ENCODE measurements around the gene CCDC27. TPM values are rescaled to one million over a fixed set of nuclear protein-coding genes. Genes with fewer than 3 reads are reported as not detected.

Gene CCDC27
- total and polyA plus RNA-seq, 2 donors (not counting 1 experiment from before 2014, with no cell fraction given), result not detected

DNA sequence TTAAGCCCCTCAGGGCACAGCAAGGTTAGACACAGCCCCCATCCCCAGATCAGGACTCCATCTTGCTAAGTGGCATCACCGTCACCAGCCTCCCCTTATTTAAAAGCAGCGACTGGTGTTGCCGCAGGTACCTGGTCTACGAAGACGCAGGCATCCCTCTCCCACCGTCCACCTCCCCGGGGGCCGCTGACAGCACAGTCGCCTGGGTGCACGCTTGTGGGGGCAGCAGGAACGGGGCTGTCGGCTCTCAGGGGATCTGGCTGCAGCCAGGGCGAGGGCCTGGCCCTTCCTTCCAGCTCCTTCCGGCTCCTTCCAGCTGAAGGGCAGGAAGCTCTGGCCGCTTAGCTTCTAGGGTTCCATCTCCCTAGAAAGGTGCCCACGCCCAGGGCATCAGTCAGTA is 17.6 kb upstream of the CCDC27 start:
- TF ChIP-seq, protein P1, sequence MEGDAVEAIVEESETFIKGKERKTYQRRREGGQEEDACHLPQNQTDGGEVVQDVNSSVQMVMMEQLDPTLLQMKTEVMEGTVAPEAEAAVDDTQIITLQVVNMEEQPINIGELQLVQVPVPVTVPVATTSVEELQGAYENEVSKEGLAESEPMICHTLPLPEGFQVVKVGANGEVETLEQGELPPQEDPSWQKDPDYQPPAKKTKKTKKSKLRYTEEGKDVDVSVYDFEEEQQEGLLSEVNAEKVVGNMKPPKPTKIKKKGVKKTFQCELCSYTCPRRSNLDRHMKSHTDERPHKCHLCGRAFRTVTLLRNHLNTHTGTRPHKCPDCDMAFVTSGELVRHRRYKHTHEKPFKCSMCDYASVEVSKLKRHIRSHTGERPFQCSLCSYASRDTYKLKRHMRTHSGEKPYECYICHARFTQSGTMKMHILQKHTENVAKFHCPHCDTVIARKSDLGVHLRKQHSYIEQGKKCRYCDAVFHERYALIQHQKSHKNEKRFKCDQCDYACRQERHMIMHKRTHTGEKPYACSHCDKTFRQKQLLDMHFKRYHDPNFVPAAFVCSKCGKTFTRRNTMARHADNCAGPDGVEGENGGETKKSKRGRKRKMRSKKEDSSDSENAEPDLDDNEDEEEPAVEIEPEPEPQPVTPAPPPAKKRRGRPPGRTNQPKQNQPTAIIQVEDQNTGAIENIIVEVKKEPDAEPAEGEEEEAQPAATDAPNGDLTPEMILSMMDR (IDR thresholded peaks at IDR 0.05), result no peak
- no peak for TF ChIP-seq EZH2 (IDR thresholded peaks at IDR 0.05; ENCODE audit: borderline replicate concordance, insufficient read depth, low read depth, low read length, poor library complexity, severe bottlenecking)
- Histone ChIP-seq H3K4me3 (ENCODE audit: control extremely low read depth in 1 of 5, extremely low read depth in 1 of 5, insufficient read depth in 1 of 5, low read depth in 2 of 5, low read length in 4 of 5) (no peak overlapping the region), H3K27me3 (replicated peaks in 1 of 4; ENCODE audit: control extremely low read depth in 1 of 4, control insufficient read depth in 3 of 4, insufficient read depth in 4 of 4, low read length in 3 of 4) (no peaks in the 10 kb centered on the region), H4K20me1 (ENCODE audit: control insufficient read depth, insufficient read depth, low read length, poor library complexity, severe bottlenecking) (no peaks in the 10 kb centered on the region), H2AFZ (ENCODE audit: insufficient read depth, low read depth, low read length, poor library complexity, severe bottlenecking) (no peak overlapping the region), H3K4me1 (ENCODE audit: control insufficient read depth in 2 of 2, insufficient read depth in 2 of 2, low read length in 2 of 2) (no peaks in the 10 kb centered on the region), H3K9me3 (ENCODE audit: control extremely low read depth in 1 of 3, control insufficient read depth in 2 of 3, insufficient read depth in 1 of 3, low read length in 2 of 3) (peaks cover 0 to 3% (median 0%) of the 10 kb centered on the region in 3 donors), H3K36me3 (replicated peaks in 1 of 2; ENCODE audit: control extremely low read depth in 1 of 2, control insufficient read depth in 1 of 2, extremely low read depth in 1 of 2, insufficient read depth in 2 of 2, low read length in 1 of 2) (peaks cover 1 to 14% of the 10 kb centered on the region in 2 experiments), H3K27ac (ENCODE audit: low read length in 2 of 2) (no peak overlapping the region), H3K4me2 (replicated peaks; ENCODE audit: low read depth, low read length, poor library complexity, severe bottlenecking) (no peak overlapping the region), H3K79me2 (ENCODE audit: control insufficient read depth, insufficient read depth, low read length) (no peaks in the 10 kb centered on the region), H3K9ac (ENCODE audit: low read length) (no peak overlapping the region)
- no peaks in the 10 kb centered on the region for H3K9me3 Mint-ChIP-seq (ENCODE audit: insufficient read depth)
- ChIA-PET CTCF (interaction anchor here (1.4 kb wide), 1 partner anchor 10 kb away, joined by 6 read pairs; no protein-coding TSS in a partner anchor), POLR2A (no interaction called here)
- no peak overlapping the region for H3K27ac Mint-ChIP-seq
- no peak for DNase-seq
- 93% methylated on average over 15 of the region's 16 CpGs for WGBS (ENCODE audit: insufficient coverage)
- intact Hi-C loops (cut with micrococcal nuclease), result no loop called here
- no peaks in the 10 kb centered on the region for H3K27me3 Mint-ChIP-seq
- no peak for ATAC-seq (ENCODE audit: low read depth)
- no peaks in the 10 kb centered on the region for H3K4me1 Mint-ChIP-seq
- no peak overlapping the region for H3K4me3 Mint-ChIP-seq

DNA sequence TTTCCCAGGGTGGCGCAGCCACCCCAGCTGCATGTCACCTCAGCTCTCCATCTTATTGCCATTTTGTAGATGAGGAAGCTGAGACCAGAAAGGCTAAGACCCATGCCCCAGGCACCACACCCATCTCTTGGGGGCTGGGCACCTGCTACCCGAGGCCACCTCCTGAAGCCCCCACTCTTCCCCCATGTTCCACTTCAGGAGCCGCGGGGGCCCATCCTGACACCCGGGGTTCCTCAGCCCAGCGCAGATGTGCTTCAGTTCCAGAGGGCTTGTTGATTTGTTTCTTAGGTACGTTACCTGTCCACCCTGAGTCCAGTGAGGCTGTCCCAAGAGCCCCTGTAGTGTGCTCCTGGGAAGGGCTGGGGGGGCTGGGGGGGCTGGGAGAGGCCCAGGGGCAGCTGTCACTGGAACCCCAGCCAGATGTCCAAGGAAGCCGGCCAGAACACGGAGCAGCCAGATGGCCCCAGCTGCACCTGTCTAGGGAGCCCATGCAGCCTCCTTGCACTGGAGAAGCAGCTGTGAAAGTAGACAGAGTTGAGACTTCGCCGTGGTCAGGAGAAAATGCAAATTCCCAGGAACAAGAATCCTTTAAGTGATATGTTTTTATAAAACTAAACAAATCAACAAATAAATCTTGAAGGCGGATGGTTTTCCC is 17.1 kb upstream of the CCDC27 start:
- CTCF ChIA-PET, result interaction anchor here (1.4 kb wide), 1 partner anchor 11 kb away, joined by 6 read pairs; no protein-coding TSS in a partner anchor

More for the DNA sequence above, 17.1 kb upstream of the CCDC27 start:
- Mint-ChIP-seq H3K4me1 (no peaks in the 10 kb centered on the region), H3K4me3 (no peak overlapping the region), H3K9me3 (ENCODE audit: insufficient read depth) (no peaks in the 10 kb centered on the region), H3K27ac (no peak overlapping the region), H3K27me3 (no peaks in the 10 kb centered on the region)
- Histone ChIP-seq H3K4me1 (ENCODE audit: control insufficient read depth in 2 of 2, insufficient read depth in 2 of 2, low read length in 2 of 2) (no peaks in the 10 kb centered on the region), H3K27ac (ENCODE audit: low read length in 2 of 2) (no peak overlapping the region), H2AFZ (ENCODE audit: insufficient read depth, low read depth, low read length, poor library complexity, severe bottlenecking) (no peak overlapping the region), H4K20me1 (ENCODE audit: control insufficient read depth, insufficient read depth, low read length, poor library complexity, severe bottlenecking) (no peaks in the 10 kb centered on the region), H3K79me2 (ENCODE audit: control insufficient read depth, insufficient read depth, low read length) (no peaks in the 10 kb centered on the region), H3K4me3 (ENCODE audit: control extremely low read depth in 1 of 5, extremely low read depth in 1 of 5, insufficient read depth in 1 of 5, low read depth in 2 of 5, low read length in 4 of 5) (no peak overlapping the region), H3K27me3 (replicated peaks in 1 of 4; ENCODE audit: control extremely low read depth in 1 of 4, control insufficient read depth in 3 of 4, insufficient read depth in 4 of 4, low read length in 3 of 4) (no peaks in the 10 kb centered on the region), H3K36me3 (replicated peaks in 1 of 2; ENCODE audit: control extremely low read depth in 1 of 2, control insufficient read depth in 1 of 2, extremely low read depth in 1 of 2, insufficient read depth in 2 of 2, low read length in 1 of 2) (peaks cover 1 to 18% of the 10 kb centered on the region in 2 experiments), H3K9ac (ENCODE audit: low read length) (no peak overlapping the region), H3K4me2 (replicated peaks; ENCODE audit: low read depth, low read length, poor library complexity, severe bottlenecking) (no peak overlapping the region), H3K9me3 (ENCODE audit: control extremely low read depth in 1 of 3, control insufficient read depth in 2 of 3, insufficient read depth in 1 of 3, low read length in 2 of 3) (peaks cover 0 to 3% (median 0%) of the 10 kb centered on the region in 3 donors)
- DNase-seq, result no peak
- 100% methylated on average over 5 of the region's 12 CpGs for WGBS (ENCODE audit: insufficient coverage)
- TF ChIP-seq, protein P1 (IDR thresholded peaks at IDR 0.05), result no peak
- TF ChIP-seq EZH2 (IDR thresholded peaks at IDR 0.05; ENCODE audit: borderline replicate concordance, insufficient read depth, low read depth, low read length, poor library complexity, severe bottlenecking), result no peak
- intact Hi-C loops (cut with micrococcal nuclease), result no loop called here
- ATAC-seq (ENCODE audit: low read depth), result no peak
- POLR2A ChIA-PET, result no interaction called here
